GM18861 (cell line): ENCODE data around the gene EFCC1.

Experiments
- ATAC-seq: cut with Tn5 transposase; IDR thresholded peaks from one replicate; pipeline ENCODE4 v1.9.1; 2021; ENCODE audit not compliant: unreplicated experiment

EFCC1 gene

GRCh38 chr3:128994581-128995546 lies 6.2 kb upstream of the EFCC1 start:
- ATAC-seq = no peak

DNA sequence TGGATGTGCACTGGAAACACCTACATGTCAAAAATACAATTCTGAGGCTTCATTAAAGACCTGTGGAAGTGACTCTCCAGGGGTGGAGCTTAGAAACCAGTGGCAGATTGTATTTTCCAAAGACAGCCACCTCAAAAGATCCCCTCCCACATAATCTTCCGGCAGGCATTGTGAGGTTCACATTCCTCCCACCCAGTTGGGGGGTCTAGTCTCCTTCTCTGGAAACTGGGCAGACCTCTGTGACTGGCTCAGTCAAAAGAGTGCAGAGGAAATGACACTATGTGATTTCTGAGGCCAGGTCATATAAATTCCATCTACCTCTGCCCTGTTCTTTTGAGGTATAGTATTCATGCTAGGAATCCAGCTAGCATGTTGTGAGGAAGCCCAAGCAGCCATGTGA lies 5.4 kb upstream of the EFCC1 start:
- no peak for ATAC-seq

DNA sequence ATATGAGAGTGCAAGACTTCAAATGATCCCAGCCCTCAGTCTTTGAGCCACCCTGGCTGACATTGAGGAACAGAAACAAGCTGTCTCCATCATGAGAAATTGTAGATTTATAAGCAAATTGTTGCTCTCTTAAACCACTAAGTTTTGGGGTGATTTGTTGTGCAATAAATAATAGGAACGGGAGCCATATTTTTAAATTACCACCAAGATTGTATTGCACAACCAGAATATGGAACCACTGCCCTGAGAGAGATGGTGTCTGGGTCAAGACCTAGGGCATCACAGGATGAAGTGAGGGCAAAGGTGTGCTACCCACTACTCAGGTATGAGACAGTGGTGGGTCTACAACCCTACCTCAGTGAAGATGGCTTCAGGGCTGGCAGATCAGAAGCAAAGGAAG lies 4.9 kb upstream of the EFCC1 start:
- no peak for ATAC-seq

DNA sequence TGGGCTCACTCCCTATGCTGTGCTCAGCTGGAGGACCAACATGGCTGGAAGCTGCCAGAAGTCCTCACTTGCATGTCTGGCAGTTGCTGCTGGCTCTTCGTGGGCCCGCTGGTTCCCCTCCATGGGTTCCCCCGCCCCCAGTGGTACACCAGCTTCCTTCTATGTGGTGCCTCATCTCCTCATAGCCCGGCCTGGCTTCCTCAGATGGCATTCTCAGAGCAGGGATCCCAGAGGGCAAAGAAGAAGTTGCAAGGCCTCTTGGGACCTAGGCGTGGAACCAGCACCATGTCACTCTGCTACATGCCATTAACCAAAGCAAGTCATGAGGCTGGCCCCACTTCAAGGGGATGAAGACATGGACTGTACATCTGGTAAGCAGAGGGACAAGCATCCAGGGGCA lies 4.4 kb upstream of the EFCC1 start:
- no peak for ATAC-seq

DNA sequence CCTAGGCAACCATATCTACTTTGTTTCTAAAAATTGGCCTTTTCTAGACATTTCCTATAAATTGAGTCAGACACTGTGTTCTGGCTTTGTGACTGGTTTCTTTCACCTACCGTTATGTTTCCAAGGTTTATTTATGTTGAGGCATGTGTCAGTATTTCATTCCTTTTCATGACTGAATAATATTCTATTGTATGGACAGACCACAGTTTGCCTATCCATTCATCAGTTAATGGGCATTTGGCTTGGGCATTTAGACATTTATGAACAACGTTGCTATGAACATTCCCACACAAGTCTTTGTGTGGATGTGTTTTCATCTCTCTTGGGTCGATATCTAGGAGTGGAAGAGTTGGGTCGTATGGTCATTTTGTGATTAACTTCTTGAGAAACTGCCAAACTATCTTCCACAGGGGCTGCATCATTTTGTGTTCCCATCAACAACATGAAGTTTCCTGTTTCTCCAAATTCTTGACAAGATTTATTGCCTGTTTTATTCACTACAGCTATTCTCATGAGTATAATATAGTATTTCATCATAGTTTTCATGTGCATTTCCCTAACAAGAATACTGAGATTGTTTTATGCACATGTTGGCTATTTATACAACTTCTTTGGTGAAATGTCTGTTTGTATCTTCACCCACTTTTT lies 3.5 kb upstream of the EFCC1 start:
- ATAC-seq = no peak

DNA sequence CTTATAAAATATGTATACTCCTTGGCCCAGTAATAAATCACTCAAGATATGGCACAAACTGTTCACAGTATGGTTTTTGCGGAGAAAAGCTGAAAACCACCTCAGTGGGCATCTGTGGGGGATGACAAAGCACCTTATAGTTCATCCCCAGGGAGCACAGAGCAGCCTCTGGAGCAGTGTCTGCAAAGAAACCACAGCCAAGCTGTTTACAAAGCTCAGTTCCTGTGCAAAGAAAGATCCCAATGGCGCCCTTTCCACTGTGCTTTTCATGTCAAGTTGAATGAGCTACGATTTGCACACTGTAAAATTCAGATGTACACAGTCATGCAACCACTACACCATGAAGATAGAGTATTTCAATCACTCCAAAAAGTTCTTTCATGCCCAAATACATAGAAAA lies 2.5 kb upstream of the EFCC1 start:
- ATAC-seq = no peak

DNA sequence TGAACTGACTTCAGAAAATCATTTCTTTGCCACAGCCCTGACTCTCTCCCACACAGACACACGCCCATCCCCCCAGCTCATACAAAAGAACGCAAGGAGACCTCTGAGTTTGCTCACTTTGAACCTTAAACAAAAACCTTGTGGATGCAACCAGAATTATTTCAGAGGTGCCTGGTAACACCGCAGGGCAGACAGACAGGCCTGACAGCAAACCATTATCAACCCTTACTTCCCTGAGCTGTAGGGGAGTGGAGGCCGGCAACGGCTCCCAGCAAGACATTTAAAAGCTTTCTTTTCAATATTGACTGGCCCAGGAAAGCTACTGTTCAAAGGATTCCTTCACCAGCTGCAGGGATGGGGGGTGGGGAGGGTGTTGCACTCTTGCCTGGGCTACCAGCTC lies 2.0 kb upstream of the EFCC1 start:
- ATAC-seq = no peak

DNA sequence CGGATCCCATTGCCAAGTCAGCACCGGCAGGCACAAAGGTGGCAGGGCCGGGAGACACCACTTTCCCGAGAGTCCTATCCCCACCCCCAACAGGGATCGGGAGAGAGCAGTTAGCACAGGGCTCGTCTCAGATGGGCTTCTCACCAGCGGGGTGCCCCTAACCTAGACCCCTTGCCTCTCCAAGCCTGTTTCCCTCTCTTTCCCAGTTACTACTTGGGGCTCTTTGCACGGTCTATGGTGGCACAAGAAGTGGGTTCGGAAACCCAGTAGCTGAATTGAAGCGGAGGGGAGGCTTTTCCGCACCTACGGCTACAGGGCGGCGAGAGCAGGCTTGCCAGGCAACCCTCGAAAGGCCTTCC lies 383 bp upstream of the EFCC1 start:
- ATAC-seq = no peak

GRCh38 chr3:129001806-129002572 lies 885 bp downstream of the EFCC1 start:
- no peak for ATAC-seq

DNA sequence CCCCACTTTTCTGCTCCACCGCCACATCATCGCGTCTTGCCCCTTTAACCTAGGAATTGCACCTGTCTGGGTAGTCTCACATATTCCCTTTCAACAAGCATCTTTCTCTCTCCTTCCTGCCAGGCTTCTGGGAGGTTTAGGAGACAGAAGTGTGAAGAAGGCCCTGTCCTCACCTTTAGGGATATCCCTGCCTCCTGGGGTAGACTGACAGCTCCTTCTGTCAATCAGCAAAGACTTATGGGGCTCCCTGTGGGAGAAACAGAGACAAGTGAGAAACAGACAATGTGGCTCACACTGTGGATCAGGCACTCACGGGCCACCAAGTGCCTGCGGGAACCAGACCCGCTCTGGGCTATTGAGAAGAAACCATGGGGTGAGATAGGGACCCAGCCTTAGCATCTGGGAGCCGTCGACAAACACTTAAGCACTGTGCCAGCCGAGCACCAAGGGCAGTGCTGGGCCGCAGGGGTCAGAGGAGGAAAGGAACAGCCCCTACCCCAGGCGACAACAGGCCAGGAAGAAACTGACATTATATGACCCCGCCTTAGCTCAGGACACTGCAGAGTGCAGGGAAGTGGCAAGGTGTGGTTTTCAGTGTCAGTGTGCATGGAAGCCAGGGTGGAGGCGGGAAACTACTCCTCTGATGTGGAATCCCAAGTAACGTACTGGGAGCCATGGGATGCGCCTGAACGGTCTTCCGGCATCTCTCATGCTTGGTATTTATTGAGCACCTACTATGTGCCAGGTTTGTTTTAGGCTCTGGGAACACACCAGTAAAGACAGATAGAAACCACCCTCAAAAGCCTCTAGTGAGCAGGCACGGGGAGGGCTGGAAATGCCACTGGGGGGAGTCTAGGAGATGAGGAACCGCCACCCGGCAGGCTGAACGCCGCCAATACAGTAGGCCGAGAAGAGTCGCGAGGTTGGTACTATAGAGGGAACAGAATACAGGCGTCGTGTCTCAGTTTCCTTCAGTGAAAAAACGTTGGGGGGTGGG lies 1.8 kb downstream of the EFCC1 start:
- ATAC-seq = no peak

DNA sequence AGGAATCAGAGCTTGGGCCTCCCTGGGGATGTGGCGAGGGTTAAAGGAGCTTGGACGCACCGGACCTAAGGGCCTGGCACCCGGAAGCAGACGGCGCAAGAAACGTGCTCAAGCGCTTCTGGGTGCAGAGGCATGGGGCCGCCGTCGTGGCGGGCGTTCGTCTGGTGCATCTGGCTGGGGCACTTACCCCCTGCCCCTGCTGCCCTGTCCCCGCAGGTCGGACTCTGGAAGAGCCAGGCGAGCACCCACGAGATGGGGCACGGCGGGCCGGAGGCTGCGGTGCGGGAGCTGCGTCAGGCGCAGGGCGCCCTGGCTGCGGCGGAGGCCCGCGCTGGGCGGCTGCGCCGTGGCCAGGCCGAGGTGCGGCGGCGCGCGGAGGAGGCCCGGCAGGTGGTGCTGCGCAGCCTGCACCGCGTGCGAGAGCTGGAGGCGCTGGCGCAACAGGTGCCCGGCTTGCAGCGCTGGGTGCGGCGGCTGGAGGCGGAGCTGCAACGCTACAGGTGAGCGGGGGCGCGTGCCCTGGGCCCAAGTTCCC lies 2.5 kb downstream of the EFCC1 start:
- no peak for ATAC-seq

GRCh38 chr3:129004639-129005295 lies 3.7 kb downstream of the EFCC1 start:
- ATAC-seq = no peak

- ATAC-seq = no peak
Observed at GRCh38 chr3:129005526-129006303, 4.6 kb downstream of the EFCC1 start.

GRCh38 chr3:129006864-129007263 lies 5.8 kb downstream of the EFCC1 start:
- no peak for ATAC-seq

DNA sequence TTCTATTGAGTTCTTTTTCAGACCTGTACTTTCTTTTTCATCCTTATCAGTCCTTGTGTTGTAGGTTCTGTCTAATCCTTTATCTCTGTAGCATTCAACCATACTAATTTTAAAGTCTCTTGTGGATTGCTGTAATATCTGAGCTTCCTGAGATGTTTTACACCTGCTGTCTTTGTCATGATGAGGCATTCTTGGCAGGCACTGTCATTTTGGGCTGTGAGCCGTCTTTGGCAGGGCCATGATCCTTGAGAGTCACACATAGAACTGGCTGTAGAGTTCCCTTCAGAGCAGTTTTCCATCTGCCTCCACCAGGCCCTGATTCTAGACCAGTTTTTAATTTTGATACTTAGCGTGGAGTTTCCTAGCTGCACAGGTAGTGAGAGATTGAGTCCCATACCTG lies 6.7 kb downstream of the EFCC1 start:
- no peak for ATAC-seq

DNA sequence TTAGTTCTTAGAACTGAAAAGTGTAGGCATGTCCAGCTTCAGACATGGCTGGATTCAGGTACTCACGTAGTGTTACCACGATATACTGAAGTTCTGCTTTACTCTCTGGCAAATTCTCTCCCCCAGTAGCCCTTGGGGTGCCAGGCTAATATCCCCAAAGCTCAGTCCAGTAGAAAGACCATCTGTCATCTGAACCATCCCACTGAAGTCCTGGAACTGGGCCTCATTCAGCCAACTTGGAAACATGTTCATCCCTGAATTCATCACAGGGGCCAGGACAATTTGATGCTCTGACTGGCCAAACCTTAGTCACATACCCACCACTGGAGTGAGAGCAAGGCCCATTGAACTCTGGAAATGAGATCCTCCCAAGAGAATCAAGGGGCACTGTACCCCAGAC lies 8.2 kb downstream of the EFCC1 start:
- no peak for ATAC-seq

- ATAC-seq = no peak
Observed at GRCh38 chr3:129010310-129010956, 9.3 kb downstream of the EFCC1 start.

- no peak for ATAC-seq
Observed at GRCh38 chr3:129013491-129013891, 12.4 kb downstream of the EFCC1 start.
